K562 (cell line): ENCODE measurements around the gene C19orf85.

Source experiments
- CEBPB ChIP-seq: fragments of 450-650 bp; IDR thresholded peaks from 2 replicates; pipeline ENCODE4 v1.6.1; 2016; ENCODE audit warnings: missing genetic modification characterization, missing compliant biosample characterization
- CTCF ChIP-seq, 3 experiments: IDR thresholded peaks in 2 of 3; conservative IDR thresholded peaks in 1 of 3; 2 replicates each; pipeline ENCODE4 v1.5.1; 2011 to 2012; ENCODE audit warnings: low read length in 3 of 3, mild to moderate bottlenecking in 3 of 3, control low read depth in 2 of 3, improper control_type of control experiment in 1 of 3, inconsistent platforms in 1 of 3, low read depth in 1 of 3, mixed read lengths in 1 of 3, moderate library complexity in 1 of 3; ENCODE audit not compliant: insufficient read depth in 2 of 3
- FIP1L1 ChIP-seq: fragments of 200-400 bp; formaldehyde crosslinking; IDR thresholded peaks from 2 replicates; pipeline ENCODE4 v1.6.1; 2018; ENCODE audit warnings: mild to moderate bottlenecking, low read depth, low read length; ENCODE audit not compliant: poor library complexity, severe bottlenecking
- HDGF ChIP-seq: fragments of 450-650 bp; IDR thresholded peaks from 2 replicates; pipeline ENCODE4 v1.6.1; 2016
- MYNN ChIP-seq, 2 experiments: sonication (generic); formaldehyde crosslinking in 1 of 2; IDR thresholded peaks; 2 replicates each; pipeline versions ENCODE4 v1.5.0 to v1.6.1; 2016 to 2020; ENCODE audit warnings: antibody characterized with exemption in 1 of 2, missing genetic modification reagents in 1 of 2
- NR2C2 ChIP-seq, 2 experiments: fragments of 200-800 bp in 1 of 2; sonication (Bioruptor generic) in 1 of 2; sonication (generic) in 1 of 2; formaldehyde crosslinking in 1 of 2; IDR thresholded peaks; 2 replicates each; pipeline versions ENCODE4 v1.6.1 to v1.8.0; 2016 to 2022; ENCODE audit warnings: mild to moderate bottlenecking in 1 of 2, missing compliant biosample characterization in 1 of 2, missing genetic modification characterization in 1 of 2, missing genetic modification reagents in 1 of 2
- POLR2A ChIP-seq: fragments of 450-650 bp; conservative IDR thresholded peaks from 2 replicates; pipeline ENCODE4 v1.6.1; 2016
- RNF2 ChIP-seq: sonication (generic); IDR thresholded peaks from 2 replicates; pipeline ENCODE4 v1.6.1; 2016
- TF ChIP-seq, protein P1 (sequence below): fragments of 450-650 bp; formaldehyde crosslinking; conservative IDR thresholded peaks from 2 replicates; pipeline ENCODE4 v1.4.0; 2022; ENCODE audit warnings: mild to moderate bottlenecking, missing genetic modification characterization
- TF ChIP-seq, protein P2 (sequence below): fragments of 450-650 bp; formaldehyde crosslinking; IDR thresholded peaks from 2 replicates; pipeline ENCODE4 v1.4.0; 2020; ENCODE audit warnings: mild to moderate bottlenecking, moderate library complexity

DNA sequence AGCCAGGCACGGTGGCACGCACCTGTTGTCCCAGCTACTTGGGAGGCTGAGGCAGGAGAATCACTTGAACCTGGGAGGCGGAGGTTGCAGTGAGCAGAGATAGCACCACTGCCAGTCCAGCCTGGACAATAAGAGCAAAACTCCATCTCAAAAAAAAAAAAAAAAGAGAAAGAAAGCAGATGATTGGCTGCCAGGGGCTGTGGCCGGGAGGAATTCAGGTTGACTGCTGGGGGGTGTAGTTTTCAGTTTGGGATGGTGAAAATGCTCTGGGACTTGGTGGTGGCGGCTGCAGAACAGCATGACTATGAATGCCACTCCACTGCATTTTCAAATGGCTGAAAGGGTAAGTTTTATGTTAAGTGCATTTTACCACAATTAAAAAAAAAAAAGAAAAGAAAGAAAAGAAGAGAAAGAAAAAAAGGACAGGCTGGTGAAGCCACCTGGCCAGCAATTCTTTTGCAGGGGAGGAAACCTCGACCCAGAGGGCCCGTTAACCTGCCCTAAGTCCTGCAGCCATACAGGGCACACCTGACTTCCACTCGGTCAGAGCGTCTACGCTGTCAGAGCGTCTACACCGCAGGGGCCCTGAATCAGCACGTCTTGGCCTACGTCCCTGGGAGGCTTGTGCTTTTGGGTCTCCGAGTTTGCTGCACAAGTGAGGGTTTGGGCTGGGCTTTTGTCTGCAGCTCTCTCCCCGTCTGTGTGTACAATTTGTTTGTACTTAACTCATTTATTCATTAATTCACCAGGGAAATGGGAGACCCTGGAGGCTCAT, 6.7 kb downstream of the C19orf85 start:
- TF ChIP-seq POLR2A = no peak
- TF ChIP-seq FIP1L1 = no peak
- no peak for TF ChIP-seq NR2C2 (CRISPR knock-in tag; IDR thresholded peaks at IDR 0.05)
- no peak for TF ChIP-seq NR2C2 (tag; IDR thresholded peaks at IDR 0.05)
- no peak for TF ChIP-seq MYNN (IDR thresholded peaks at IDR 0.05)
- no peak for TF ChIP-seq MYNN (CRISPR knock-in tag; IDR thresholded peaks at IDR 0.05)
- TF ChIP-seq CTCF (IDR thresholded peaks at IDR 0.05 in 2 of 3, conservative IDR thresholded peaks at IDR 0.05 in 1 of 3; ENCODE audit: insufficient read depth in 2 of 3, low read depth in 1 of 3, low read length in 3 of 3) = no peak
- TF ChIP-seq, protein P1, sequence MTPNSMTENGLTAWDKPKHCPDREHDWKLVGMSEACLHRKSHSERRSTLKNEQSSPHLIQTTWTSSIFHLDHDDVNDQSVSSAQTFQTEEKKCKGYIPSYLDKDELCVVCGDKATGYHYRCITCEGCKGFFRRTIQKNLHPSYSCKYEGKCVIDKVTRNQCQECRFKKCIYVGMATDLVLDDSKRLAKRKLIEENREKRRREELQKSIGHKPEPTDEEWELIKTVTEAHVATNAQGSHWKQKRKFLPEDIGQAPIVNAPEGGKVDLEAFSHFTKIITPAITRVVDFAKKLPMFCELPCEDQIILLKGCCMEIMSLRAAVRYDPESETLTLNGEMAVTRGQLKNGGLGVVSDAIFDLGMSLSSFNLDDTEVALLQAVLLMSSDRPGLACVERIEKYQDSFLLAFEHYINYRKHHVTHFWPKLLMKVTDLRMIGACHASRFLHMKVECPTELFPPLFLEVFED = no peak
- TF ChIP-seq, protein P2, sequence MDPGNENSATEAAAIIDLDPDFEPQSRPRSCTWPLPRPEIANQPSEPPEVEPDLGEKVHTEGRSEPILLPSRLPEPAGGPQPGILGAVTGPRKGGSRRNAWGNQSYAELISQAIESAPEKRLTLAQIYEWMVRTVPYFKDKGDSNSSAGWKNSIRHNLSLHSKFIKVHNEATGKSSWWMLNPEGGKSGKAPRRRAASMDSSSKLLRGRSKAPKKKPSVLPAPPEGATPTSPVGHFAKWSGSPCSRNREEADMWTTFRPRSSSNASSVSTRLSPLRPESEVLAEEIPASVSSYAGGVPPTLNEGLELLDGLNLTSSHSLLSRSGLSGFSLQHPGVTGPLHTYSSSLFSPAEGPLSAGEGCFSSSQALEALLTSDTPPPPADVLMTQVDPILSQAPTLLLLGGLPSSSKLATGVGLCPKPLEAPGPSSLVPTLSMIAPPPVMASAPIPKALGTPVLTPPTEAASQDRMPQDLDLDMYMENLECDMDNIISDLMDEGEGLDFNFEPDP (CRISPR knock-in tag) = no peak
- no peak for TF ChIP-seq RNF2
- TF ChIP-seq HDGF = no peak
- TF ChIP-seq CEBPB (tag) = no peak
